Measurements from ENCODE around the gene BCDIN3D.

BCDIN3D gene

GRCh38 chr12:49870501-49871262 lies 27.8 kb upstream of the BCDIN3D start:
- TF ChIP-seq EZH2 (IDR thresholded peaks at IDR 0.05; ENCODE audit: borderline replicate concordance, low read length) (no peak), CTCF (IDR thresholded peaks at IDR 0.05; ENCODE audit: low read length) (no peak)
- no peaks in the 10 kb centered on the region for H4K20me1 ChIP-seq (ENCODE audit: insufficient read depth, low read length)
- H3K4me1 ChIP-seq (ENCODE audit: insufficient read depth, low read length, severe bottlenecking) = no peaks in the 10 kb centered on the region
- no peak overlapping the region for H3K27ac ChIP-seq (ENCODE audit: low read depth, low read length, poor library complexity, severe bottlenecking)
- no peak overlapping the region for H3K4me3 ChIP-seq (ENCODE audit: low read depth, low read length, poor library complexity, severe bottlenecking)
- H3K27me3 ChIP-seq (ENCODE audit: insufficient read depth, low read length) = no peaks in the 10 kb centered on the region; the same call in 1 of the 2 replicates
- no peak overlapping the region for H3K9ac ChIP-seq (ENCODE audit: low read length)
- no peak overlapping the region for H2AFZ ChIP-seq (ENCODE audit: low read length)
- H3K9me3 ChIP-seq (ENCODE audit: low read length) = no peaks in the 10 kb centered on the region
- H3F3A ChIP-seq (ENCODE audit: insufficient read depth, low read length) = no peaks in the 10 kb centered on the region
- no peak overlapping the region for H3K4me2 ChIP-seq (ENCODE audit: low read length)
- no peaks in the 10 kb centered on the region for H3K79me2 ChIP-seq (ENCODE audit: insufficient read depth, low read length)
- H3K9me2 ChIP-seq (ENCODE audit: low read depth, low read length) = no peaks in the 10 kb centered on the region
- H3K36me3 ChIP-seq (ENCODE audit: insufficient read depth, low read length) = no peaks in the 10 kb centered on the region

- no peaks in the 10 kb centered on the region for H3F3A ChIP-seq (ENCODE audit: insufficient read depth, low read length)
- H3K9ac ChIP-seq (ENCODE audit: low read length) = no peak overlapping the region
- H4K20me1 ChIP-seq (ENCODE audit: insufficient read depth, low read length) = no peaks in the 10 kb centered on the region
- H3K27me3 ChIP-seq (ENCODE audit: insufficient read depth, low read length) = no peaks in the 10 kb centered on the region; the same call in 1 of the 2 replicates
- no peaks in the 10 kb centered on the region for H3K9me3 ChIP-seq (ENCODE audit: low read length)
- H3K4me1 ChIP-seq (ENCODE audit: insufficient read depth, low read length, severe bottlenecking) = no peaks in the 10 kb centered on the region
- no peak overlapping the region for H3K4me3 ChIP-seq (ENCODE audit: low read depth, low read length, poor library complexity, severe bottlenecking)
- no peak overlapping the region for H2AFZ ChIP-seq (ENCODE audit: low read length)
- H3K79me2 ChIP-seq (ENCODE audit: insufficient read depth, low read length) = no peaks in the 10 kb centered on the region
- no peak overlapping the region for H3K4me2 ChIP-seq (ENCODE audit: low read length)
- H3K36me3 ChIP-seq (ENCODE audit: insufficient read depth, low read length) = no peaks in the 10 kb centered on the region
- no peak overlapping the region for H3K27ac ChIP-seq (ENCODE audit: low read depth, low read length, poor library complexity, severe bottlenecking)
- no peaks in the 10 kb centered on the region for H3K9me2 ChIP-seq (ENCODE audit: low read depth, low read length)
- TF ChIP-seq CTCF (IDR thresholded peaks at IDR 0.05; ENCODE audit: low read length) = no peak
- TF ChIP-seq EZH2 (IDR thresholded peaks at IDR 0.05; ENCODE audit: borderline replicate concordance, low read length) = no peak
Measured at GRCh38 chr12:49869816-49870500, 27.1 kb upstream of the BCDIN3D start.

GRCh38 chr12:49868952-49869815 lies 26.3 kb upstream of the BCDIN3D start:
- Histone ChIP-seq H3K9ac (ENCODE audit: low read length) (no peak overlapping the region), H2AFZ (ENCODE audit: low read length) (no peak overlapping the region), H3K4me2 (ENCODE audit: low read length) (no peak overlapping the region)

More at GRCh38 chr12:49868952-49869815, 26.3 kb upstream of the BCDIN3D start:
- TF ChIP-seq EZH2 (IDR thresholded peaks at IDR 0.05; ENCODE audit: borderline replicate concordance, low read length) = no peak
- no peak for TF ChIP-seq CTCF (IDR thresholded peaks at IDR 0.05; ENCODE audit: low read length)
- no peak overlapping the region for H3K4me3 ChIP-seq (ENCODE audit: low read depth, low read length, poor library complexity, severe bottlenecking)
- no peaks in the 10 kb centered on the region for H3K9me2 ChIP-seq (ENCODE audit: low read depth, low read length)
- H3K27ac ChIP-seq (ENCODE audit: low read depth, low read length, poor library complexity, severe bottlenecking) = no peak overlapping the region
- H3K79me2 ChIP-seq (ENCODE audit: insufficient read depth, low read length) = no peaks in the 10 kb centered on the region
- H3K4me1 ChIP-seq (ENCODE audit: insufficient read depth, low read length, severe bottlenecking) = no peaks in the 10 kb centered on the region
- no peaks in the 10 kb centered on the region; the same call in 1 of the 2 replicates for H3K27me3 ChIP-seq (ENCODE audit: insufficient read depth, low read length)
- no peaks in the 10 kb centered on the region for H4K20me1 ChIP-seq (ENCODE audit: insufficient read depth, low read length)
- H3K36me3 ChIP-seq (ENCODE audit: insufficient read depth, low read length) = no peaks in the 10 kb centered on the region
- no peaks in the 10 kb centered on the region for H3K9me3 ChIP-seq (ENCODE audit: low read length)
- H3F3A ChIP-seq (ENCODE audit: insufficient read depth, low read length) = no peaks in the 10 kb centered on the region

Data from OCI-LY1 (cell line).